Measurements from ENCODE around the gene RPRD1B.
A peak's percentile ranks its signal among the peaks of the same experiment; 100 is the strongest.

Gene RPRD1B

GRCh38 chr20:38049800-38050199 is 16.3 kb downstream of the RPRD1B start:
- no peak overlapping the region for H3K4me2 ChIP-seq (ENCODE audit: low read length, poor library complexity, severe bottlenecking)
- no peak overlapping the region for H3K14ac ChIP-seq (ENCODE audit: low read length in 2 of 2)
- no peak overlapping the region for H2BK12ac ChIP-seq (ENCODE audit: low read length in 2 of 2)
- H3K4me1 ChIP-seq (ENCODE audit: control insufficient read depth, insufficient read depth, low read depth, low read length), result peaks cover 2% of the 10 kb centered on the region
- H3K23ac ChIP-seq (ENCODE audit: low read length in 2 of 2), result no peak overlapping the region
- WGBS, result 37% methylated on average over 3 of the region's 3 CpGs
- no peak overlapping the region for H2AFZ ChIP-seq (ENCODE audit: low read depth, low read length)
- no peak overlapping the region for H3K4me3 ChIP-seq (ENCODE audit: insufficient read depth in 1 of 2, low read depth in 1 of 2, low read length in 2 of 2)
- H3K79me1 ChIP-seq (replicated peaks; ENCODE audit: low read length, poor library complexity, severe bottlenecking), result peaks cover 21% of the 10 kb centered on the region
- no peak overlapping the region for H3K18ac ChIP-seq (ENCODE audit: low read depth in 1 of 2, low read length in 2 of 2)
- H2BK120ac ChIP-seq (ENCODE audit: low read depth, low read length), result no peak overlapping the region
- H4K8ac ChIP-seq (ENCODE audit: low read length), result no peak overlapping the region
- peaks cover 3 to 45% of the 10 kb centered on the region in 2 experiments for H3K36me3 ChIP-seq (ENCODE audit: control insufficient read depth in 1 of 2, insufficient read depth in 2 of 2, low read depth in 1 of 2, low read length in 2 of 2)
- no peak overlapping the region for H3K9ac ChIP-seq (ENCODE audit: low read length)
- peak; percentile 74 for DNase-seq
- H2AK5ac ChIP-seq (ENCODE audit: low read length, severe bottlenecking), result no peak overlapping the region
- peak overlapping the region; percentile 64 for H3K27ac ChIP-seq (ENCODE audit: low read length, poor library complexity, severe bottlenecking)
- H3K27me3 ChIP-seq (ENCODE audit: control insufficient read depth in 1 of 2, insufficient read depth in 1 of 2, low read length in 2 of 2), result no peaks in the 10 kb centered on the region
- H4K91ac ChIP-seq (ENCODE audit: low read length), result no peak overlapping the region
- no peak overlapping the region for H2BK15ac ChIP-seq (ENCODE audit: low read depth, poor library complexity, severe bottlenecking)
- no peaks in the 10 kb centered on the region for H3K9me3 ChIP-seq (ENCODE audit: control insufficient read depth, low read length)
- no peak overlapping the region for H3K4ac ChIP-seq (ENCODE audit: low read depth in 1 of 2, low read length in 2 of 2)
- H2BK5ac ChIP-seq (ENCODE audit: low read depth, low read length, poor library complexity, severe bottlenecking), result no peak overlapping the region

GRCh38 chr20:38050686-38051085 is 17.1 kb downstream of the RPRD1B start:
- H3K36me3 ChIP-seq (ENCODE audit: control insufficient read depth in 1 of 2, insufficient read depth in 2 of 2, low read depth in 1 of 2, low read length in 2 of 2), result peaks cover 3 to 42% of the 10 kb centered on the region in 2 experiments
- peaks cover 2% of the 10 kb centered on the region for H3K4me1 ChIP-seq (ENCODE audit: control insufficient read depth, insufficient read depth, low read depth, low read length)
- H2AFZ ChIP-seq (ENCODE audit: low read depth, low read length), result no peak overlapping the region
- H3K9me3 ChIP-seq (ENCODE audit: control insufficient read depth, low read length), result no peaks in the 10 kb centered on the region
- H4K91ac ChIP-seq (ENCODE audit: low read length), result no peak overlapping the region
- no peak overlapping the region for H2BK5ac ChIP-seq (ENCODE audit: low read depth, low read length, poor library complexity, severe bottlenecking)
- H3K4me2 ChIP-seq (ENCODE audit: low read length, poor library complexity, severe bottlenecking), result no peak overlapping the region
- no peak overlapping the region for H3K4me3 ChIP-seq (ENCODE audit: insufficient read depth in 1 of 2, low read depth in 1 of 2, low read length in 2 of 2)
- no peaks in the 10 kb centered on the region for H3K27me3 ChIP-seq (ENCODE audit: control insufficient read depth in 1 of 2, insufficient read depth in 1 of 2, low read length in 2 of 2)
- no peak overlapping the region for H2BK12ac ChIP-seq (ENCODE audit: low read length in 2 of 2)
- no peak overlapping the region for H3K23ac ChIP-seq (ENCODE audit: low read length in 2 of 2)
- H2AK5ac ChIP-seq (ENCODE audit: low read length, severe bottlenecking), result no peak overlapping the region
- peaks cover 19% of the 10 kb centered on the region for H3K79me1 ChIP-seq (replicated peaks; ENCODE audit: low read length, poor library complexity, severe bottlenecking)
- no CpG with 5 or more reads among the region's 1 CpG for WGBS
- DNase-seq, result peak; percentile 43
- H3K4ac ChIP-seq (ENCODE audit: low read depth in 1 of 2, low read length in 2 of 2), result no peak overlapping the region
- no peak overlapping the region for H3K14ac ChIP-seq (ENCODE audit: low read length in 2 of 2)
- no peak overlapping the region for H2BK15ac ChIP-seq (ENCODE audit: low read depth, poor library complexity, severe bottlenecking)
- no peak overlapping the region for H3K18ac ChIP-seq (ENCODE audit: low read depth in 1 of 2, low read length in 2 of 2)
- H3K9ac ChIP-seq (ENCODE audit: low read length), result peak overlapping the region; percentile 13
- peak overlapping the region; percentile 64 for H3K27ac ChIP-seq (ENCODE audit: low read length, poor library complexity, severe bottlenecking)
- H4K8ac ChIP-seq (ENCODE audit: low read length), result no peak overlapping the region
- H2BK120ac ChIP-seq (ENCODE audit: low read depth, low read length), result no peak overlapping the region

- Histone ChIP-seq H3K36me3 (ENCODE audit: control insufficient read depth in 1 of 2, insufficient read depth in 2 of 2, low read depth in 1 of 2, low read length in 2 of 2) (peaks cover 3 to 51% of the 10 kb centered on the region in 2 experiments), H3K4ac (ENCODE audit: low read depth in 1 of 2, low read length in 2 of 2) (no peak overlapping the region), H3K4me3 (ENCODE audit: insufficient read depth in 1 of 2, low read depth in 1 of 2, low read length in 2 of 2) (no peak overlapping the region), H2AFZ (ENCODE audit: low read depth, low read length) (no peak overlapping the region), H2BK15ac (ENCODE audit: low read depth, poor library complexity, severe bottlenecking) (no peak overlapping the region), H3K27ac (ENCODE audit: low read length, poor library complexity, severe bottlenecking) (no peak overlapping the region), H3K4me1 (ENCODE audit: control insufficient read depth, insufficient read depth, low read depth, low read length) (peaks cover 2% of the 10 kb centered on the region), H3K27me3 (ENCODE audit: control insufficient read depth in 1 of 2, insufficient read depth in 1 of 2, low read length in 2 of 2) (no peaks in the 10 kb centered on the region), H3K23ac (ENCODE audit: low read length in 2 of 2) (no peak overlapping the region), H4K8ac (ENCODE audit: low read length) (no peak overlapping the region), H2BK5ac (ENCODE audit: low read depth, low read length, poor library complexity, severe bottlenecking) (no peak overlapping the region), H2BK120ac (ENCODE audit: low read depth, low read length) (no peak overlapping the region), H3K14ac (ENCODE audit: low read length in 2 of 2) (no peak overlapping the region), H2BK12ac (ENCODE audit: low read length in 2 of 2) (no peak overlapping the region), H3K79me1 (replicated peaks; ENCODE audit: low read length, poor library complexity, severe bottlenecking) (peaks cover 13% of the 10 kb centered on the region), H4K91ac (ENCODE audit: low read length) (no peak overlapping the region), H3K18ac (ENCODE audit: low read depth in 1 of 2, low read length in 2 of 2) (no peak overlapping the region), H3K4me2 (ENCODE audit: low read length, poor library complexity, severe bottlenecking) (no peak overlapping the region), H2AK5ac (ENCODE audit: low read length, severe bottlenecking) (peak overlapping the region; percentile 56), H3K9ac (ENCODE audit: low read length) (no peak overlapping the region), H3K9me3 (ENCODE audit: control insufficient read depth, low read length) (no peaks in the 10 kb centered on the region)
- no peak for DNase-seq
- 88% methylated on average over 1 of the region's 2 CpGs for WGBS
These were observed 19.3 kb downstream of the RPRD1B start for GRCh38 chr20:38052870-38053269.

GRCh38 chr20:38054647-38055046 is 21.1 kb downstream of the RPRD1B start:
- Histone ChIP-seq H3K36me3 (ENCODE audit: control insufficient read depth in 1 of 2, insufficient read depth in 2 of 2, low read depth in 1 of 2, low read length in 2 of 2) (peaks cover 0 to 58% of the 10 kb centered on the region in 2 experiments), H3K4me1 (ENCODE audit: control insufficient read depth, insufficient read depth, low read depth, low read length) (no peaks in the 10 kb centered on the region), H3K79me1 (replicated peaks; ENCODE audit: low read length, poor library complexity, severe bottlenecking) (peaks cover 16% of the 10 kb centered on the region), H2BK120ac (ENCODE audit: low read depth, low read length) (no peak overlapping the region), H4K91ac (ENCODE audit: low read length) (no peak overlapping the region), H3K18ac (ENCODE audit: low read depth in 1 of 2, low read length in 2 of 2) (no peak overlapping the region), H3K9ac (ENCODE audit: low read length) (no peak overlapping the region), H2AFZ (ENCODE audit: low read depth, low read length) (no peak overlapping the region), H2BK15ac (ENCODE audit: low read depth, poor library complexity, severe bottlenecking) (no peak overlapping the region), H3K4me2 (ENCODE audit: low read length, poor library complexity, severe bottlenecking) (no peak overlapping the region), H3K27ac (ENCODE audit: low read length, poor library complexity, severe bottlenecking) (no peak overlapping the region), H2BK5ac (ENCODE audit: low read depth, low read length, poor library complexity, severe bottlenecking) (no peak overlapping the region), H3K9me3 (ENCODE audit: control insufficient read depth, low read length) (no peaks in the 10 kb centered on the region), H3K4me3 (ENCODE audit: insufficient read depth in 1 of 2, low read depth in 1 of 2, low read length in 2 of 2) (no peak overlapping the region), H2AK5ac (ENCODE audit: low read length, severe bottlenecking) (no peak overlapping the region), H3K27me3 (ENCODE audit: control insufficient read depth in 1 of 2, insufficient read depth in 1 of 2, low read length in 2 of 2) (no peaks in the 10 kb centered on the region), H4K8ac (ENCODE audit: low read length) (no peak overlapping the region), H2BK12ac (ENCODE audit: low read length in 2 of 2) (no peak overlapping the region), H3K4ac (ENCODE audit: low read depth in 1 of 2, low read length in 2 of 2) (no peak overlapping the region), H3K23ac (ENCODE audit: low read length in 2 of 2) (no peak overlapping the region), H3K14ac (ENCODE audit: low read length in 2 of 2) (no peak overlapping the region)
- WGBS, result no CpG with 5 or more reads among the region's 2 CpGs
- no peak for DNase-seq

Data from mesenchymal stem cell (in vitro differentiated cells and primary cell).